ENCODE measurements around the gene SEL1L3. TPM values are rescaled to one million over a fixed set of nuclear protein-coding genes. Genes with fewer than 3 reads are reported as not detected.

Gene SEL1L3
- total RNA-seq, 1 donor from 2014 or later = 91.8 TPM

DNA sequence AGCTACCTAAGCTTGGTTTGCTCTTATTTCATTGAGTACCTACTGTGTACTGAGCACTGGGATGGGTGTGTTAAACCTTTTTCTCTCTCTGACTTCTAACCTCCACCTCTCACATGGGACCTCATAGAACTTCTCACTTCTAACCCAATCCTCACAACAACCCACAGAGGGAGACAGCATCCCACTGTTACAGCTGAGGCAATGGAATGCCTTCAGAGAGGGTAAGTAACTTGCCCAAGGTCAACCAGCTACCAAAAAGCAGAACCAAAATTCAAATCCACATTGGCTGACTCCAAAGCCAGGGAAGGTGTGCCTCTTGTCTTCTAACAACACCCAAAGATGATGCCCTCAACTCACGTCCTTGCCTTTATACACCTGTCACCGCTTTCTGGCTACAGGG is 5.4 kb downstream of the SEL1L3 start:
- Mint-ChIP-seq H3K4me1 (ENCODE audit: unreplicated experiment) (peaks cover 42% of the 10 kb centered on the region), H3K27ac (ENCODE audit: unreplicated experiment) (no peak overlapping the region), H3K27me3 (ENCODE audit: unreplicated experiment) (peaks cover 11% of the 10 kb centered on the region), H3K4me3 (ENCODE audit: unreplicated experiment) (no peak overlapping the region), H3K36me3 (ENCODE audit: low read depth, unreplicated experiment) (peaks cover 9% of the 10 kb centered on the region), H3K9me3 (ENCODE audit: unreplicated experiment) (no peaks in the 10 kb centered on the region)
- TF ChIP-seq, protein P1, sequence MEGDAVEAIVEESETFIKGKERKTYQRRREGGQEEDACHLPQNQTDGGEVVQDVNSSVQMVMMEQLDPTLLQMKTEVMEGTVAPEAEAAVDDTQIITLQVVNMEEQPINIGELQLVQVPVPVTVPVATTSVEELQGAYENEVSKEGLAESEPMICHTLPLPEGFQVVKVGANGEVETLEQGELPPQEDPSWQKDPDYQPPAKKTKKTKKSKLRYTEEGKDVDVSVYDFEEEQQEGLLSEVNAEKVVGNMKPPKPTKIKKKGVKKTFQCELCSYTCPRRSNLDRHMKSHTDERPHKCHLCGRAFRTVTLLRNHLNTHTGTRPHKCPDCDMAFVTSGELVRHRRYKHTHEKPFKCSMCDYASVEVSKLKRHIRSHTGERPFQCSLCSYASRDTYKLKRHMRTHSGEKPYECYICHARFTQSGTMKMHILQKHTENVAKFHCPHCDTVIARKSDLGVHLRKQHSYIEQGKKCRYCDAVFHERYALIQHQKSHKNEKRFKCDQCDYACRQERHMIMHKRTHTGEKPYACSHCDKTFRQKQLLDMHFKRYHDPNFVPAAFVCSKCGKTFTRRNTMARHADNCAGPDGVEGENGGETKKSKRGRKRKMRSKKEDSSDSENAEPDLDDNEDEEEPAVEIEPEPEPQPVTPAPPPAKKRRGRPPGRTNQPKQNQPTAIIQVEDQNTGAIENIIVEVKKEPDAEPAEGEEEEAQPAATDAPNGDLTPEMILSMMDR (IDR thresholded peaks at IDR 0.05; ENCODE audit: unreplicated experiment) = no peak
- no peak for DNase-seq (ENCODE audit: low spot score)

DNA sequence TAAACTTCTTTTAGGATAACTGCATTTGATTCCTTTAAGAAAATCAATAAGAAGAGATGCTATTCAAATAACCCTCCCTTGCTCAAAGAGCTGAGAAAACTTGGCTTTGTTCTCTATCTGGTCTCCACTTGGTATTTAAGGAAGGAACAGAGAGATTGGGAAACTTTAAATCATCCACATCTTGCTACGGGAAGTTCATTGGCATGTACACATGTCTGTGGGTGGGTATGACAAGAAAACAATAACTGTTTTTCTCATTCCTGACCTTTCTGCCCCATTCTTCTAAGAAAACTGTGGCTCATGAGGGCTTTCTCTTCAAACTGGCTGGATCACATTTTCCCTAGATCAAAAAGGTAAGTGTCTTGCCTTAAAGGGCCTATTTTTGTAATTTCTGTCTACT is 6.0 kb downstream of the SEL1L3 start:
- H3K9me3 Mint-ChIP-seq (ENCODE audit: unreplicated experiment) = no peaks in the 10 kb centered on the region
- H3K36me3 Mint-ChIP-seq (ENCODE audit: low read depth, unreplicated experiment) = peaks cover 4% of the 10 kb centered on the region
- TF ChIP-seq, protein P1 (IDR thresholded peaks at IDR 0.05; ENCODE audit: unreplicated experiment) = no peak
- no peak overlapping the region for H3K4me3 Mint-ChIP-seq (ENCODE audit: unreplicated experiment)
- no peak overlapping the region for H3K27ac Mint-ChIP-seq (ENCODE audit: unreplicated experiment)
- H3K4me1 Mint-ChIP-seq (ENCODE audit: unreplicated experiment) = peaks cover 39% of the 10 kb centered on the region
- peaks cover 8% of the 10 kb centered on the region for H3K27me3 Mint-ChIP-seq (ENCODE audit: unreplicated experiment)
- no peak for DNase-seq (ENCODE audit: low spot score)

DNA sequence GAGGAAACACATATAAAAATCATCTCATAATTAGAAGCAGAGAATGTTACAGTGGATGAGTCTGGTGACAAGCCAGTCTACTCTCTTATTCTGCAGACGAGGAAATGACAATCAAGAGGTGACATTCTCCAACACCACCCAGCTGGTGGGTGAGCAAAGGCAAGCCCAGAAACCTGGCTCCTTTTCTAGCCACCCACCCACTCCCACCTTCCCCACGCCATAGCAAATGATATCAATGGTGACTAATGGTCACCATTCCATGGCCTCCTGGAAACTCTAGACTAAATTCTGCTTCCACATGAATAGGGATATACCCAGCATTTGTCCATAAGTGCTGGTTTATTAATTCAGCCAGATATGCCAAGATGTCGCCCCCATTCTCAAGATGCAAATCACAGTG is 10.7 kb downstream of the SEL1L3 start:
- DNase-seq (ENCODE audit: low spot score) = no peak
- Mint-ChIP-seq H3K4me1 (ENCODE audit: unreplicated experiment) (peaks cover 10% of the 10 kb centered on the region), H3K4me3 (ENCODE audit: unreplicated experiment) (no peak overlapping the region), H3K27ac (ENCODE audit: unreplicated experiment) (no peak overlapping the region), H3K27me3 (ENCODE audit: unreplicated experiment) (peaks cover 4% of the 10 kb centered on the region), H3K9me3 (ENCODE audit: unreplicated experiment) (no peaks in the 10 kb centered on the region), H3K36me3 (ENCODE audit: low read depth, unreplicated experiment) (peaks cover 17% of the 10 kb centered on the region)
- TF ChIP-seq, protein P1 (IDR thresholded peaks at IDR 0.05; ENCODE audit: unreplicated experiment) = no peak

DNA sequence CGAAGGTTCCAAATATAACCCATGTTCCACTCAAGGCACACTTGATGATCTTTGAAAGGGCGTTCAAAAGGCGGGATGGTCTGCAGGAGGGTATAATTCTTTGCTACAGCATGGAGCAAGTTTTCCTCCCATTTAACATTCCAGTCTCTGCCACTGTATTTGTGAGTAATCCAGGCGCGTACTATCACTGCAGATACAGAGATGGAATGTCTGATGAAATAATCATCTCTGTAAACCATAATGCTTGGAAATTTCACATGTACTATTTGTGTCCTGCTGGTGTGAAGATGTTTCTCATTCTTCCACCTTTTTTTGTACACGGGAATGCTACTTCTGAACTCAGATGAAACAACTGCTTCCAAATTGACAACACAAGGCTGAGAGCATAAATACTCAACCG is 15.5 kb downstream of the SEL1L3 start:
- TF ChIP-seq, protein P1 (IDR thresholded peaks at IDR 0.05; ENCODE audit: unreplicated experiment) = no peak
- Mint-ChIP-seq H3K4me3 (ENCODE audit: unreplicated experiment) (peak overlapping the region; percentile 77), H3K4me1 (ENCODE audit: unreplicated experiment) (peaks cover 20% of the 10 kb centered on the region), H3K27ac (ENCODE audit: unreplicated experiment) (no peak overlapping the region), H3K36me3 (ENCODE audit: low read depth, unreplicated experiment) (peaks cover 35% of the 10 kb centered on the region), H3K9me3 (ENCODE audit: unreplicated experiment) (no peaks in the 10 kb centered on the region), H3K27me3 (ENCODE audit: unreplicated experiment) (peaks cover 6% of the 10 kb centered on the region)
- no peak for DNase-seq (ENCODE audit: low spot score)

DNA sequence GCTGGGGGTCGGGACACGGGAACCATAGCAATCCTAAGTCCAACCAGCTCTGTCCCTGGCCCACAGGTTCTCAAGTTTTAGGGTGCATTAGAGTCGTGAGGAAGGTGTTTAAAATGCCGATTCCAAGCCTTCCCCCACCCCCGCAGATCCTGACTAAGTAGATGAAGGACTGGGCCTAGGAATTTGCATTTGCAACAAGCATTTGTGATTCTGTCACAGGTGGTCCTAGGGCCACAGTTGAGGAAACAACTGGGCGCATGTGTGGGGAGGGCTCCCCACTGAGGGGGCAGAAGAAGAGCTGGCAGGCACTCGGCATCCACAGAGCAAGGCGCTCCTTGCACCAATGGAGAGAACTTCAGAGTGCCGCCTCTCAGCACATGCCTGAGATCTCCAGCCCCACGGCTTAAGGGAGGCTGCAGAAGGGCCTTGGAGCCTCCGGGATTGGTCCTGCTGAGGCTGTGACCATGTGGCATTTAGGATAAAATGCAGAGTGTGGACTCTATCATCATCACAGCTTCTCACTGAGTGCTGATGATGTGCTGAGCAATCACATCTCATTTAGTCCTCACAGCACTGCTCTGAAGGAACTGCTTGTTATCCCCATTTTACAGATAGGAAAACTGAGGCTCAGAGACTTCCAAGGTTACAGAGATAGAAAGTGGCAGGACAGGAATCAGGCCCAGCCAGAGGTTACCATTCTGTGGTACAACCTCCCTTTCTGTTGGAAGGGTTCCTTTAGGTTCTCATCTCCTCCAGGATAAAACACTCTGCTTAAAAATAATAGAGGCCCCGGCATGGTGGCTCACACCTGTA is 16.7 kb downstream of the SEL1L3 start:
- no peaks in the 10 kb centered on the region for H3K9me3 Mint-ChIP-seq (ENCODE audit: unreplicated experiment)

More for the DNA sequence above, 16.7 kb downstream of the SEL1L3 start:
- Mint-ChIP-seq H3K27ac (ENCODE audit: unreplicated experiment) (no peak overlapping the region), H3K36me3 (ENCODE audit: low read depth, unreplicated experiment) (peaks cover 39% of the 10 kb centered on the region), H3K27me3 (ENCODE audit: unreplicated experiment) (peaks cover 6% of the 10 kb centered on the region), H3K4me1 (ENCODE audit: unreplicated experiment) (peaks cover 23% of the 10 kb centered on the region), H3K4me3 (ENCODE audit: unreplicated experiment) (no peak overlapping the region)
- TF ChIP-seq, protein P1 (IDR thresholded peaks at IDR 0.05; ENCODE audit: unreplicated experiment) = no peak
- no peak for DNase-seq (ENCODE audit: low spot score)

Data from endothelial cell (in vitro differentiated cells).